Retinal pigment epithelial cell (primary cell): Measurements from ENCODE around the gene NPHP4.

ENCODE experiments used
- DNase-seq: peaks from one replicate; pipeline ENCODE4 v3.0.0-alpha.2; 2010; ENCODE audit warnings: low read depth
- H3K4me3 ChIP-seq: 2 replicates; pipeline ENCODE4 v1.5.1; 2011; ENCODE audit warnings: mild to moderate bottlenecking, low read length, control low read depth, moderate library complexity
- CTCF ChIP-seq: conservative IDR thresholded peaks from 2 replicates; pipeline ENCODE4 v1.5.1; 2011; ENCODE audit warnings: low read depth, low read length, control low read depth, inconsistent platforms

Gene NPHP4

DNA sequence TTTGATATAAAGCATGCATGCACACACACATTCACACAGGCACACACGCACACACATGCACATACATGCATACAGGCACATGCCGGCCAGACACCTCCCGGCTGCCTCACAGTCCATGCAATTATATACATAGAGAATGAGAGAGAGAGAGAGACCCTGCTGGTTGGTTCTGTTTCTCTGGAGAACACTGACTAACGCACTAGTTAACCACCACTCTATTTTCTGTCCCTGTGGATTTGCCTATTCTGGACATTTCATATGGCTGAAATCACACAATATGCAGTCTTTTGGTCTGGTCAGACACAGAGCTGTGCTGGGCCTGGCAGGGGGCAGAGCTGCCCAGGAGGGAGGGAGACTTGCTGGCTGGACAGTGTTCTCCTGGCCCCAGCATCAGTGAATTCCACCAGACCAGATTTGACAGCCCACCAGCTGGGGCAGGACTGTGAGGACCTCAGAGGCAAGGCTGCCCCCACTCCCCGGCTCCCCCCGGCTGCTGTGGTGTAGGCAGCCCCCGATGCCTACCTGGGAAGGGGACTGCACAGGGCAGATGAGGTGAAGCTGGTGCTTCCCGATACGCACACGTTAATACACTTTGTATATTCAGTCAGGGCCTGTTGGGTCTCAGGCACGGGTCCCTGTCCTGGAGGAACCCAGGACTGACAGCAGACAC, 152.2 kb downstream of the NPHP4 start:
- no peak for TF ChIP-seq CTCF

DNA sequence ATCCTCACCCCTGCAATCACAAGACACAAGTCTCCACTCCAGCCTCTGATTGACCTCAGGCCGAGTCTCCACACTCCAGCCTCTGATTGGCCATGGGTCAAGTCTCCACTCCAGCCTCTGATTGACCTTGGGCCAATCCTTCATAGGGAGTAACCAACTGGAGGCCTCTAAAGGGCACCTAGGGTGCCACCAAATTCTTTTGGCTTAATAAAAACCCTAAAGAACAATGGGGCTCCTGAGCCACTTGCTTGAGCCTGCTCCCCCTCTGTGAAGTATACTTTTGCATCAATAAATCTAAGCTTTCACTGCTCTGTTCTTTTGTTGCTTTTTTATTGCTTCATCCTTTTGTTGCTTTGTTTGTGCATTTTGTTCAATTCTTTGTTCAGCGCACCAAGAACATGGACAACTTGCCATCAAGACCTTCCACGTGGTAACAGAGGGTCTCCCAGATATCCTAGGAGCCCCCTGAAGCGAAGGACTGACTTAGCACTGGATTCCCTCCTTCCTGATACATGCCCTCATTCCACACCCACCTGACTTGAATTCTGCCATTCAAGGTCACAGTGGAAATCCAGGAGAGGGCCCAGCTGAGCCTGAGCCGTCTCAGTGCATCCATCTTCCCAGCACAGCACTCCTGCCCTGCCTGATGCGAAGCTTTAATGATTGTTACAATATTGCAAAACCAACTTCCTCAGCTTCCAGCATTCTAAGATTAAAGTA, 152.9 kb downstream of the NPHP4 start:
- DNase-seq: no peak
- no peak overlapping the region for H3K4me3 ChIP-seq
- TF ChIP-seq CTCF: no peak

More for the DNA sequence above, 152.2 kb downstream of the NPHP4 start:
- no peak for DNase-seq
- H3K4me3 ChIP-seq: no peak overlapping the region

GRCh38 chr1:5837976-5838653, 154.1 kb downstream of the NPHP4 start:
- no peak for DNase-seq
- H3K4me3 ChIP-seq: no peak overlapping the region
- no peak for TF ChIP-seq CTCF

DNA sequence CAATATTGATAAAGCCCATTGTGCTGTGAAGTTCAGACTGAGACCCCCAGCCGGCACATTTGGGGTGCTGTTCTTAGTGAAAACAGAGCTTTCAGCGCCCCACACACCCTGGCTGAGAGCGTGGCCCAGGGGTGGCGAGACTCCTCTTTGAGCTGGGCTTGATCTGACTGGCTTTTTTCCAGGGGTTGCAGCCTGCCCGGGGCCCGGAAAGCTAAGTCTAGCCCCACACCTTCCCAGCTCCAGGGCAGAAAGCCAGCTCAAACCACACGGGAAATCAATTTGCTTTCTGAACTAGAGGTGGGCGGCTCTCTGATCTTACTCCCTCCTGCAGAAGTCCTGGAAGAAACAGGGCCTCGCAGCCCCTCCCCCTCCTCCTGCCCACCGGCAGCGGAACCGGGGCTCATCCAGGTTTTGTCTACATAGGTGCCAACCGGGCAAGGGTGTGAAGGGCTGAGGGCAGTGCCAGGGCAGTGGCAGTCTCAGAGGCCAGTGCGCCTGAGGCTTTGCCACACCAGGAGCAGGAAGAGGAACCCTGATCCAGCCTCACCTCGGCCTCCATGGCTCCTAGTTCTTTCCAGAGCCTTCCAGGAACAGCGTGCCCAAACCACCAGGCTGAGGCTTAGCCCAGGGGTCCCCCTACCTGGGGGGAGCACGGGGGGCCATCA, 155.3 kb downstream of the NPHP4 start:
- H3K4me3 ChIP-seq: no peak overlapping the region
- no peak for DNase-seq
- TF ChIP-seq CTCF: no peak

GRCh38 chr1:5835179-5835562, 157.1 kb downstream of the NPHP4 start:
- H3K4me3 ChIP-seq: no peak overlapping the region
- DNase-seq: no peak
- no peak for TF ChIP-seq CTCF

DNA sequence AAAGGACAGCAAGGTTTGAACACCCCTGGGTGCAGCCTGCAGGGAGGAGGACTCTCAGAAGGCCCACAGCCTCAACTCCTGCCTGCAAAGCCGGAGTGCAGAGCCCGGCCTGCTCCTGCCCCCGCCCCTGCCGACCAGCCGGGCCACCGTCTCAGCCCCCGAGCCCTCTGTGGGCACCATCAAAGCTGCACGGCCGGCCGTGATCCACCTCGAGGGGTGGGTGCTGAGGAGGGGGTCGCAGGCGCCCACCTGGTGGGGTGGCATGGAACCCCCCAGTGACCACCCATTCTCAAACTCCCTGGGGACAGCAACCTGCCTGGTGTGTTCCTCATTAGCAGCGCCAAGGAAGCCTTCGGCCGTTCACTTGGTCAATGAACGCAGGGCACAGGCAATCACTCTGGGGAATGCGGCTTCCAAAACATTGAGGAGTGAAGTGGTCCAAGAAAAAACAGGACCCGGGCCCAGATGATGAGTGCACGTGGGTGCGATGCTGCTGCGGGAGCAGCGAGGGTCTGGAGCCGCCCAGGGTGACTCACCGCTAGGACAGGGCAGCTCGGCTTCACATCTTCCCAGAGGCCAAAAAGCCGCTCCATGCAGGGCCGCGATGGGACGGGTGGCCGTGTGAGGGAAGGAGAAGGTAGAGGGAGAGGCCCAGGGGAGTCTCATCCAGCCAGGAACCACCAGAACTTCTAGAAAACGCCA, 157.6 kb downstream of the NPHP4 start:
- no peak overlapping the region for H3K4me3 ChIP-seq
- no peak for DNase-seq
- TF ChIP-seq CTCF: no peak
